ENCODE data around the gene KRT32. TPM values are rescaled to one million over a fixed set of nuclear protein-coding genes. Genes with fewer than 3 reads are reported as not detected.

Gene KRT32
- total RNA-seq, 1 donor, result not detected

DNA sequence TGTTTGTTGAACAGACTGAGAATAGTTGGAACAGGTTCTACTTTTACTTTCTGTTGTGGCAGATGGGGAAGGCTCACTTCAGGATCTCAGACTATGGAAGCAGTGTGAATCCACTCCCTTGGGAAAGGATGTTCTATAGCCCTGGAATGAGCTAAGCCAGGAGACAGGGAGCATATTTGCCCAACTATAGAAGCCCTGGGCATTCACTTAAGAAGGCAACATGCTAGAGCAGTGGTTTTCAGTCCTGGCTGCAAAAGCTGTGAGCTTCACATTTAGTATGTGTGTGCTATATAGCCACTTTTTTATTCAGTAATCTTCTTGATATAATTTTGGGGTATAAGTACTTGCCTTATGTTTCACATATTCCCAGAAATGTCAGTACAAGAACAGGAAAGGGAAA, 1.2 kb upstream of the KRT32 start:
- DNase-seq (ENCODE audit: low read depth in 2 of 3, low spot score in 2 of 3), result no peak

DNA sequence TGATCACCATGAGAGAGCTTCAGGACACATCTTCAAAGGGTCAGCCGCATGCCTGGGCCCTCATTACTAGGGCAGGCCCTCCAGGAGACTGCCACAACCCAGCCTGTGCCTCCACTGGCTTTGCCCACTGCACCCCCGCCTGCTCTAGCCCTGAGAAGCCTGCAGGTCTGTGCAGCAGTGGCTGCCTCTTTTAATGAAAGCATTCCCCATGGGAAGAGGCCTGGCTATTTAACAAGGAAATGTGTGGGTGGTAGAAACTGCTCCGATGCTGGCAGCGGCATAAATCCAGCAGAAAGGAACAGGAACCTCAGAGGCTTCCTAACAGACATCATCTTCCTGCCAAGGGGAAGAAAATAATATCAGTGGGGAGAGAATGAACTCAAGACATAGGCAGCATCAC, 375 bp upstream of the KRT32 start:
- DNase-seq (ENCODE audit: low read depth in 2 of 3, low spot score in 2 of 3), result no peak

DNA sequence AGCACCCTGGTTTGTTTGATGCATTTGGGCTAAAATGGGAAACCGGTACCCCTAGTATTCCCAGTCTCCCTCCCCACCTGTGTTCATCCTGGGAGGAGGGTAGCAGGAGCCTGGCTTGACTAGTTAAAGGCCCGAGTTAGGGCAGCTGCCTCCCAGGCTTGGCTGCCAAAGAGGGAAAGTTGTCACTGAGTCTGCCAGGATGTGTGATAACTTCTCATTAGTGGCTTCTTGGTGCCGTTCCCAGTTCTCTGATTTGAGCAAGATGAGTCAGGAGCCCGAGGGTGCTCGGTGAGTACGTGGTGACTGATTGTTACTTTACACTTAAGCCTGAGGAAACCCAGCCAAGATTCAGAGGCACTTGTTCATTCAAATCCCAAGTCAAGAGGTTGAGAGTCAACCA, 2.5 kb downstream of the KRT32 start:
- no peak for DNase-seq (ENCODE audit: low read depth in 2 of 3, low spot score in 2 of 3)

DNA sequence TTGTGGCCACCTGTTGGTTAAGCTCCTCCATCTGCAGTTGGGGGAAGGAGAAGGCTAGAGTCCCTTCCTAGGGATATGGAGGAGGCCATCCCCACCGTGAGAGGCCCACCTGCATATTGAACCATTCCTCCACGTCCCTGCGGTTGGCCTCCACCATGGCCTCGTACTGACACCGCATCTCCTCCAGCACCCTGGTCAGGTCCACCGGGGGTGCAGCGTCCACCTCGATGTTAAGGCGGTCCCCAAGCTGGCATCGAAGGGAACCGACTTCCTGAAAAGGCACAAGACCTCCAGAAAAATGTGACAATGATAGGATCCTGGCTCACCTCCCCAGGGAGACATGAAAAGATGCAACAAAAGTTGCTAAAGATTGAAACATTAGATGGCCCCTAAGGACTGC, 3.0 kb downstream of the KRT32 start:
- DNase-seq (ENCODE audit: low read depth in 2 of 3, low spot score in 2 of 3), result no peak

DNA sequence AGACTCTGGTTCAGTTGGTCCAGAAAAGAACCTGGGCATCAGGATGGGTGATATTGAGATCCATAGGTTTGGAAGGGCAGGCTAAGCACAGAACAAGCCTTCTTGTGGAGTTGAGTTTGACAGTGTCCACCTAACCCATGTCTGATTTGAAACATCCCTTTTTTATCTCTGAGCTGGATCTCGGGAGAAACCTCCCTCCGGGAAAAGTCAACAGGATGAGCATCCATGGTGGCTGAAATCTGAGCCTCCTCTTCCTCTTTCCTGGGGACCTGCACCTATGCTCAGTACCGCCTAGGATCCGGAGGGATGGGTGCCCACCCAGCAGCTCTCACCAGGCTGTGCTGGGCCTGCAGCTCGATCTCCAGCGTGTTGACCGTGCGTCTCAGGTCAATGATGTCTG, 3.4 kb downstream of the KRT32 start:
- DNase-seq (ENCODE audit: low read depth in 2 of 3, low spot score in 2 of 3), result no peak

DNA sequence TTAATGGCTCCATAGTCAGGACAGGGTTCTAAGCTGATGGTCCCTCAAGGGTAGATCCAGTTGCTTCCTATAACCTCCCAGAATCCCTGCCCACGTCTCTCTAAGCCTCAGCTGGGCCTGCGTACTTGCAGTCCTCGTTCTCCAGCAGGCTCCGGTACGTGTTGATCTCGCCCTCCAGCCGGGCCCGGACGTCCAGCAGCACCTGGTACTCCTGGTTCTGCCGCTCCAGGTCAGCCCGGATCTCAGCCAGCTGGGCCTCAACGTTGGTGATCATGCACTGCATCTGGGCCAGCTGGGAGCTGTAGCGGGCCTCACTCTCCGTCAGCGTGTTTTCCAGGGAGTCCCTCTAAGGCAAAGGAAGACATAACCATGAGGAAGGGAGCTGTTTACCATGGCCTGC, 4.5 kb downstream of the KRT32 start:
- DNase-seq (ENCODE audit: low read depth in 2 of 3, low spot score in 2 of 3), result no peak

DNA sequence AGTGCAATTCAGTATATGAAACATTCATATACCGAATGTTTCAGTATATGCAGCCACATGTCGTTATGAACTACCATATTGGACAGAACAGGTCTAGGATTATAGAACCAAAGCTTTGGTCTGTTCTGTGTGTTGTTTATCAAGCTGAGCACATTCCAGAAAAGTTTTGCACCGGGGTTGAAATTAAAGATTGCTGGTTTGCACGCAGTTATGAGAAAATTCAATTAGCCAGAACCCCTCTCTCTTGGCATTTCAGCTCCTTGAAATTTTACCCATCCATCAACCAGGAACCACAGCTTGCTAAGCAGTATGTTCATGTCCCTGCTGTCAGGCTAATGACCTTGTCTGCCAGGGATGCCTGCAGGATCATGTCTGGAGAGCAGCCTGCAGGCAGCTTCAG, 9.5 kb downstream of the KRT32 start:
- no peak for DNase-seq (ENCODE audit: low read depth in 2 of 3, low spot score in 2 of 3)

DNA sequence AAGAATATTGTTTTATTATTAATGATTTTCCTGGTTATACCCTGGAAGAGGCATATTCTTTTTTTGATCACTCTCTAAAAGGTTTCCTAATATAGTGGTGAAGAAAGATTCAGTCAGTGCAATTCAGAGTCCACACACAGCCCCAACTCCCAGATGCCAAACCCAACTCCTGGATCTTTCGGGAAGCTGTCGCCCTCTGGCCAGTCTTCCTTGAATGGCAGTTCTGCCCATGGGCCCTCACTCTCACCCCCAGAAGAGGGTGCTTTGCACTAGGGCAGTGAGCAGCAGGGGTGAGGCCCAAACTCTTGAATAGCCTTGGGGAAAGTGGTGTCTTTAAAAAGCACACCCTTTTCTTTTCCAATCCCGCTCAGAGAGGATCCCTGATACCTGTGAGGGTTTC, 11.0 kb downstream of the KRT32 start:
- DNase-seq (ENCODE audit: low read depth in 2 of 3, low spot score in 2 of 3), result no peak

DNA sequence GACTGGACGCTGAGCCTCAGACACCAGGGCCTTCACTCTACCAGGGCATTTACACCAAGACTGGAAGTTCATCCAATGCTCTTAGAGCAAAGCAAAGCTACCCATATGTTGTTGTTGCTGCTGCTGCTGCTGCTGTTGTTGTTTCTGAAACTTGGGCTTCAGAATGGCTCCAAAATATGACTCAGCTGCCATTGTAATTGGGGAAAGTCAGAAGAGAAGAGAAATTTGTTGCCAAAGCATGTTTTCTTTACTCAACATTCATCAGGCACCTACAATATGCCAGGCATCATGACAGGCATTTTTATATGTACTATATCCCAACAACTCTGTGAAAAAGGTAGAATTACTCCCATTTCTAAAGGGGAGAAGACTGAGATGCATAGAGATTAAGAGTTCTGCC, 11.9 kb downstream of the KRT32 start:
- no peak for DNase-seq (ENCODE audit: low read depth in 2 of 3, low spot score in 2 of 3)

DNA sequence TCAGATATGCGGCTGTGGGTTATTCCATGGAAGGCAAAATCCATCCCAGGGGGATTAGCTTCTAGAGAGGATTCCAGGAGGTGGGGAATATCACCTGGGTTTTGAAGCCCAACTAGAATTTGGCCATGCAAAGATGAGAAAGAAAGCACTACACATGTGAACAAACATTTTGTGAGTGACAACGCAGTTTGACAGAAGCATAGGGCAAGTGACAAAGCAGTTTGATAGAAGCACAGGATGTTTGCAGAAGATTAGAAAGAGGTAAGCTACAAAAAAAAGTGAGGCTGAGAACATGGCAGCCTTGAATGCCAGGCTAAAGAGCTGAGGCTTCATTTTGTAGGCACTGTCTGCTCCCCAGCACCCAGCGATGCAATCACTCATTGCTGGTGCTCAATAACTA, 14.1 kb downstream of the KRT32 start:
- DNase-seq (ENCODE audit: low read depth in 2 of 3, low spot score in 2 of 3), result peak in 2 of 3 donors; percentile 1 to 44

DNA sequence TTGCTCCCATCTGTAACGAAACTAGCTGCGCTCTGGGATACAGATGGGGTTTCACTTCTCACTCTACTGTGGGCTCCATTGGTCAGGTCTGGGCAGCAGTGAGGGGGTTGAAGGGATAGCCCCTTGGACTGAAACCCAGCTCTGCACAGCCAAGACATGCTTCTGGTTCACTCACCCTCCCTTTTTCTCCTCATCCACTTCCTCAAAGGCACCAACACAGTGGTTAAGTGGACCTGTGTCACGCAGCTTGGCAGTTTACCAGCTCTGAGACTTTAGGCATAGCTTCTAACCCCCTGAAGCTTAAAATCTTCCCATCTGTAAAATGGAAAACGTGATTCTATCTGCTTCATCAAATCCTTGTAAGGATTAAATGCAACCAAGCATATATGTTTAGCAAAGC, 14.9 kb downstream of the KRT32 start:
- peak in 2 of 3 donors; percentile 55 to 93 for DNase-seq (ENCODE audit: low read depth in 2 of 3, low spot score in 2 of 3)

DNA sequence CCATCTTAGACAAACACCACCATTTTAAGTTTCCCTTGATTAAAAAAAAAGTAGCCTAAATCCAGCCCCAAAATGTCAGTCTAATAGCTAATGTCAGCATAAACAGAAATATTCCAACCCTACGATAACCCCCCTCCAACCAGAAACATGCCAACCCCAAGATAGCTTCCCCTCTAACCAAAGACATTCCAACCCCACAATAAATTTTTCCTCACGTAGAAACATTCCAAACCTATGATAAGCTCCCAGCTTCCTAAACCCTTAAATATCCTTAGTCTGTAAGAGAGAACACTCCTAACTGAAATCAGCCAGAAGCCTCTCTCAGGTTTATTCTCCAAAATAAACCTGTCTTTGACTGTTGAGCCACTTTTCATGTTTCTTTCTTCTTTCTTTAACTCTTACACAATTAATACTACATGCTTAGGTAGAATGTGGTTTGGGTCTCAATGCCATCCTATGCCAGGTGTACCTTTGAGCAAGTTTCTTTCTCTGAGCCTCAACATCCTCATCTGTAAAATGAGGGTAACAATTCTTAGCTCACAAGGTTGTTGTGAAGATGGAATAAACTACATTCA, 15.9 kb downstream of the KRT32 start:
- no peak for DNase-seq (ENCODE audit: low read depth in 2 of 3, low spot score in 2 of 3)

DNA sequence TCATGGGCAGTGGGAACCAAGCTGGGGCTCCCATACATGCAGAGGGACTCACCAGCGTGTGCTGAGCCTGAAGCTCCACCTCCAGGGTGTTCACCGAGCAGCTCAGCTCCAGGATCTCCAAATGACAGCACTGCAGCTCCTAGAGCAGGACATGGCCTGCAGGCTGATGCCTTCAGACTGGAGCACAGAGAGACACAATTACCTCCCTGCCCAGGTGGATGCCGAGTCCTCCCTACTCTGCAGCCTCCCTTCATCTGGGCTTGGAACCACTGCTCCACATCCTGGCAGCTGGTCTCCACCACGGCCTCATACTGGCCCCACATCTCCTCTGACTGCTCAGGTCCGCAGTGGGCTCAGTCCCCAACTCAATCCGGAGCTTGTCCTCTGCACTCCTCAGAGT, 18.2 kb downstream of the KRT32 start:
- DNase-seq (ENCODE audit: low read depth in 2 of 3, low spot score in 2 of 3), result no peak

DNA sequence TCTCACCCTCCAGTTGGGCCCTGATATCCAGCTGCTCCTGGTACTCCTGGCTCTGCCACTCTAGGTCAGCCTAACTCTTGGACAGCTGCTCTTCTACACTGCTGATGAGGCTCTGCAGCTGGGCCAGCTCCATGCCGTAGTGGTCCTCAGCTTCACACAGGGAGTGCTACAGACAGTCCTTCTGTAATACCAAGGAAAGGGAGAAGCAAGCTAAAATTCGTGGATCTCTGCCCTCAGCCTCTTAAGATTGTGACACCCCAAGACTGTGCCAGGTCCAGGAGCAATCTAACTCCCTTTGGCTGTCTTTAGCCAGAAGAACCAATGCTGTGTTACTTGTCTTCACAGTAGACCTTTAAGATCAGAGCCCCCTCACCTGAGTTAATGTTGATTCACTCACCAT, 18.7 kb downstream of the KRT32 start:
- no peak for DNase-seq (ENCODE audit: low read depth in 2 of 3, low spot score in 2 of 3)

DNA sequence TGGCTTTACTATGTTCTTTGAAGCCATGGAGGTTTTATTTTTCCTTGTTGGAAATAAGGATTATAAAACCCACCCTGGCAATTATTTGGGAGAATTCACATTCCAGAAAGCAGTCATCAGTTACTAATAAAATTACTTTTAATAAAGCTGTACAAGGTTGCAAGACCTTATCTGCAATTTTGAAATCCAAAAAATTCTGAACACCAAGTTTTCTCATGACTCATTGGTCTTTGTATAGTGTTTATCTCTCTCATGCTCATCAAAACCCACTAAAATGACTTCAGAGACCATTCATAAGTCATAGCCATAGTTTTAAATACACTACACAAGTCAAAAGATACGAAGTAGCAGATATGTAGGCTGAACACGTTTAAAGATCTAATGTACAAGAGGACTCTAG, 20.4 kb downstream of the KRT32 start:
- no peak for DNase-seq (ENCODE audit: low read depth in 2 of 3, low spot score in 2 of 3)

DNA sequence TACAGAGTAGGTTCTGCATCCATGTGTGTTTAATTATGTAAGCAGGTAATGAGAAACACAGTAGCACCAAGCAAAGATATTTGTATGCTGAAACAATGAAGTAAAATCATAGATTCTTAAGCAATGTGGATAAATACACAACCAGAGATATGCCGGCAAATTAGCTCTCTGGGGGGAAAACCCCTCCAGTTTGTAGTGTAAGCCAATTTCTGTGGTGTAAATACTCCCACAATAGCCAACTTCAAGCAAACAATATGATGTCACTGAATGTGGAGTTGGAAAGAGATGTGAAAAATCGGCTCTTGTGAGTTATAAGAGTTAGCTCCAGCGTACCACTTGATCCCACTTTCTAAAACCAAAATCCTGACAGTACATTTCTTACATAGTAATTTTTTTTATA, 22.5 kb downstream of the KRT32 start:
- DNase-seq (ENCODE audit: low read depth in 2 of 3, low spot score in 2 of 3), result no peak

DNA sequence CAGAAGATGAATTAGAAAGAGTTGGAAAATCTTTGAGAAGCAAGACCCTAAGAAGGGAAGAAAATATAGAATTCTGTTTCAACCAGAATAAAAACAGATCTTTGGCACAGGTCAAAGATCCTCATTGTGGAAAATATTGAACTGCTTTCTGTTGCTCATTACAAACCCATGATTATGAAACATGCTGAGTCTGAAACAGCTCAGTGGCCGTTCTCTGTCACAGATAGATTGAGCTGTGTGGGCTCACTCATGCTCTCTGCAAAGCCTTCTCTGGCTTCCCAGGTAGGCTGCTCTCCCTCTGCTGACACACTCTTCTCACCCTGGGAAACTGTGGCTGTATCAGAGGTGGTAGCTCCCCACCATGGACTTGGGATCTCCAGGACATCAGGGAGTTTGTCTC, 23.0 kb downstream of the KRT32 start:
- no peak for DNase-seq (ENCODE audit: low read depth in 2 of 3, low spot score in 2 of 3)

DNA sequence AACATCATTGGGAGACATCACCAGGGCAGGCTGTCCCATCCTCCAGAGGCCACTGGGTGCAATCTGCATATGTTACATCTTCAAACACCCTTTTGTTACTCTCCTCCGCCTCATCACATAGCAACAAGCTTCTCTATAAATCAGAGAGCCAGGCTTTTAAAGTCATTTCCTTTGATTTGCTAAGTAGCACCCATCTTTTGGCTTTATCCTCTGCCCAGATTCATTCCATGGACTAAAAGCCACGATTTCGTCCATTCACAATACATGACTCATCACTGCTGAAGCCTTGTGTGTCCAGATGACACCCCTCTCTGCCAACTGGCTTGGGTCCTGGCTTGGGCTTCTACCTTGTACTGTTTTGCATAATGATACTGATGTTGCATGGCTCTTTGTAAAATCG, 24.4 kb downstream of the KRT32 start:
- no peak for DNase-seq (ENCODE audit: low read depth in 2 of 3, low spot score in 2 of 3)

DNA sequence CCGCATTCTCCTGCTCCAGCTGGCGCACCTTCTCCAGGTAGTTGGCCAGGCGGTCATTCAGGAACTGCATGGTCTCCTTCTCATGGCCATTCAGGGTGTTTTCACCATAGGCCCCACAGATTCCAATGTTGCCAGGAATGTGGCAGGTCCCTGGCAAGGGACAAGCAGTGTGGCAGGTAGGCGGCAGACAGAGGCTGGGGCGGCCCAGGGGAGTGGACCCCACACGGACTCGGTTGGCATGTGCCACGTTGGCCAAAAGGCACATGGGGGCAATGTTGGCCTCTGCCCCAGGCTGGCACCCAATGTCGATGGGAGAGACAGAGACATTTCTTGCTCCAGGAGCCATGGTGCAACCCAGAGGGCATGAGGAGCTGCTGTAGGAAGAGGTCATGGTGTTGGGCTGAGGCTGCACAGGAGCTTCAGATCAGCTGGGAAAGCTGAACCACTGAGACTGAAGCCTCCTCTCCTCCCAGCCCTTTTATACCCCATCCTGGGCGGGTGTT, 26.6 kb downstream of the KRT32 start, which contains the start of gene KRT38:
TSS of gene KRT38 (minus strand) at position 453 of the 503 bp plus-strand sequence. CDS start at position 391, 62 bp downstream.
- DNase-seq (ENCODE audit: low read depth in 2 of 3, low spot score in 2 of 3), result no peak

DNA sequence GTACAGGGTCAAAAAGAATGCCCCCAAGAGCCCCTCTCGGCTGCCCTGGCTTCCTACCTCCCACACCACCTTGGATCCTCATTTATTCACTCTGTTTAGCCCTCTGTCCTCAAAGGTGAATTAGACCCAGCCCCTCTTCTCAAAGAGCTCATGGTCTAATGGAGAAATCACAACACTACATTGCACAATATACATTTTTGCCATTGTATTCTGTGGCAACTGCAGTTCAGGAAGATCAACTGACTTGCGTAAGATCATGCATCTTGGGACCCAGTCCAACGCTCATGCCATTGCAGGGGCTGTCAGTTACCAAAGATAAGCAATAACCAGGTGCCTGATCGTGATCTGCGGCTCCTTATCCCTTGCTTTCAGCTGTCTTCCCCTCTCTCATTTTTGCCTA, 27.8 kb downstream of the KRT32 start:
- DNase-seq (ENCODE audit: low read depth in 2 of 3, low spot score in 2 of 3), result no peak

DNA sequence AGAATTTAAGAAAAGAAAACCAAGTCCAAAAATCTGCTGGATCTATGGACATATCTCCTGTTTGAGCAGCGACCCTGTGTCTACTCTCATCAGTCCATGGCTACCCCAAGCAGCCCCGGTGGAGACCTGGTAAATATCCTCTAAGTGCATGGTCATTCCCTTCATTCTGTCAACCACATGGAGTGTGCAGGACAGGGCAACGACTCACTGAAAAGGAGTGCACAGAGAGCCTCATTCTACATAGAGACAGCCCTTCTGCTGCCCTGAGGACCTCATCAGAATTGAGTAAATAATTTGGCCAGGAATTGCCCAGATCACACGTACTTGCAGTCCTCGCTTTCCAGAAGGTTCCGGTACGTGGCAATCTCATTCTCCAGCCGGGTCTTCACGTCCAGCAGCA, 29.4 kb downstream of the KRT32 start:
- no peak for DNase-seq (ENCODE audit: low read depth in 2 of 3, low spot score in 2 of 3)

DNA sequence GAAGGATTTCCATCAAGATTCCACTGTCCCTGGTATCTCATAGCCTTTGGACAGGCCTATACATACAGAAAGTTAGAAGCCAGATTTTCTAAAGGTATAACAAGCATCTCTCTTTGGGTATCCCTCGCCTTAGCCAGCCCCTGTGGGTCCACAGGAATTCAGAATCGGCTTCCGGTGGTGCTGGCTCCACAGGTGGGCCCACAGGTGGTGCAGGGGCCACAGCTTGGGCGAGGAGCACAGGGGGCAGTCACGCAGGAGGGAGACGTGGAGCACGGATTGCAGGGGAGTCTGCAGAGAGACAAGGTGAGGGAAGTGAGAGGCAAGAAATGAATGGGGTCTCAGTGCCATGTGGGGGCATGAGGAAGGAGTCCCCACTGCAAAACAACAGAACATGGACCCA, 29.9 kb downstream of the KRT32 start:
- DNase-seq (ENCODE audit: low read depth in 2 of 3, low spot score in 2 of 3), result no peak

DNA sequence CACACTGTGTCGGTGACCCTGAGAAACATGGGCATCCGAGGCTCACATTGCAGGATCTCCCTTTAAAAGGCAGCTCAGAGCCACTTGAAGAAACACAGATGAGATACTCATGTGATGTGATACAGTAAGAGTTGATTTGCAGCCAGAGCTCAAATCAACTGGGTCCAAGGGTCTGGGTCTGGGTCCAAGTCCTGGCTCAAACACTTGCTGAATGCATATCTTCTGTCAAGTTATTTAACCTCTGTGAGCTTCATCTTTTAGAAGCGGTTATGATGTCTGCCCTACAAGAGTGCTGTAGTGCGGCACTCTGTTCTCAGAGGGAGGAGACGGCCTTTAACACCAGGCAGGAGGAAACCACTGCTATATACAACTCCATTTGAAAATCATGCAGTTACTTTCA, 32.8 kb downstream of the KRT32 start:
- DNase-seq (ENCODE audit: low read depth in 2 of 3, low spot score in 2 of 3), result no peak

Data from hematopoietic multipotent progenitor cell (in vitro differentiated cells).